Transverse colon (tissue), 4 donors: ENCODE results near the gene RLF.

Source experiments
- CTCF ChIP-seq, 5 experiments: fragments of 200-600 bp in 3 of 5; fragments of 450-650 bp in 2 of 5; sonication (generic) in 3 of 5; IDR thresholded peaks; 1 replicate in 2 of 5; 2 replicates in 3 of 5; pipeline ENCODE4 v1.5.1; 2016 to 2017; ENCODE audit warnings: antibody characterized with exemption in 5 of 5, inconsistent platforms in 3 of 5, mild to moderate bottlenecking in 2 of 5, moderate library complexity in 1 of 5
- EP300 ChIP-seq: sonication (generic); formaldehyde crosslinking; IDR thresholded peaks from one replicate; pipeline ENCODE4 v1.6.1; 2017; ENCODE audit warnings: antibody characterized with exemption, low read depth
- POLR2A ChIP-seq: fragments of 450-650 bp; IDR thresholded peaks from one replicate; pipeline ENCODE4 v1.6.1; 2016; ENCODE audit warnings: antibody characterized with exemption, mild to moderate bottlenecking, moderate library complexity
- POLR2AphosphoS5 ChIP-seq, 3 donors: sonication (generic); formaldehyde crosslinking; IDR thresholded peaks; one replicate each; pipeline ENCODE4 v1.6.1; 2016; ENCODE audit warnings: antibody characterized with exemption in 3 of 3

DNA sequence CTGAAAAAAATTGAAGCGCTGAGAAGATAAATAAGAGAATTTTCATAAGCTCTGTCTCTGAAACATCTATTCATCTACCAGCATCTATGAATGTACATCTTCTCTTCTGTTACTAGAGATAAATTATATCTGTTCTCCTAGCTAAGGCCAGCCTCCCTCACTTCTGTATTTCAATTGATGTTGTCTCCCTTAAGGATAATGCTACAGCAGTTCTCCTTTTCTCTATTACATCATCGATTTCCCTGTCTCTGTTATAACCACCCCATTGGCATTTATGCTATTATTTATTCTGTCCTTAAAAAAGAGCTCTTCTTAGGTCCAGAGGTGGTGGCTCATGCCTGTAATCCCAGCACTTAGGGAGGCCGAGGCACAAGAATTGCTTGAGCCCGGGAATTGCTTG lies 43.7 kb downstream of the RLF start:
- no peak for TF ChIP-seq POLR2A
- TF ChIP-seq EP300 = no peak
- no peak for TF ChIP-seq CTCF (IDR thresholded peaks at IDR 0.05)
- TF ChIP-seq POLR2AphosphoS5 (IDR thresholded peaks at IDR 0.05) = no peak
